GM23338 (cell line): ENCODE measurements around the gene NPTXR.

Experiments
- CREB1 ChIP-seq: fragments of 250-450 bp; sonication (Bioruptor Pico); IDR thresholded peaks from 2 replicates; pipeline ENCODE4 v1.5.0; 2020; ENCODE audit warnings: low read depth, mild to moderate bottlenecking, moderate library complexity
- EZH2 ChIP-seq: fragments of 200-600 bp; sonication (generic); IDR thresholded peaks from one replicate; pipeline ENCODE4 v1.8.0; 2017; ENCODE audit warnings: antibody characterized with exemption, mild to moderate bottlenecking, low read depth; ENCODE audit not compliant: unreplicated experiment
- EZH2phosphoT487 ChIP-seq: fragments of 200-600 bp; sonication (generic); IDR thresholded peaks from one replicate; pipeline ENCODE4 v1.8.1; 2018; ENCODE audit warnings: antibody characterized with exemption; ENCODE audit not compliant: unreplicated experiment
- JUNB ChIP-seq: IDR thresholded peaks from one replicate; pipeline ENCODE4 v1.6.1; 2016; ENCODE audit warnings: antibody characterized with exemption; ENCODE audit not compliant: unreplicated experiment
- NANOG ChIP-seq: IDR thresholded peaks from 2 replicates; pipeline ENCODE4 v1.6.1; 2016; ENCODE audit warnings: antibody characterized with exemption, borderline replicate concordance
- POLR2AphosphoS5 ChIP-seq: IDR thresholded peaks from 2 replicates; pipeline ENCODE4 v1.6.1; 2016; ENCODE audit warnings: antibody characterized with exemption, low read depth
- REST ChIP-seq: IDR thresholded peaks from one replicate; pipeline ENCODE4 v1.6.1; 2018; ENCODE audit warnings: antibody characterized with exemption; ENCODE audit not compliant: unreplicated experiment
- ZNF114 ChIP-seq: fragments of 250-450 bp; sonication (Bioruptor Pico); IDR thresholded peaks from 2 replicates; pipeline ENCODE4 v1.5.0; 2020; ENCODE audit warnings: mild to moderate bottlenecking, moderate library complexity
- ZNF331 ChIP-seq: fragments of 250-450 bp; sonication (Bioruptor Pico); IDR thresholded peaks from 2 replicates; pipeline ENCODE4 v1.5.0; 2020; ENCODE audit warnings: low read depth, mild to moderate bottlenecking, moderate library complexity
- TF ChIP-seq, protein P1 (sequence below), 2 experiments: fragments of 200-600 bp in 1 of 2; sonication (generic) in 1 of 2; conservative IDR thresholded peaks; 2 replicates each; pipeline versions ENCODE4 v1.5.1 to v1.6.1; 2016 to 2017; ENCODE audit warnings: antibody characterized with exemption in 2 of 2, low read depth in 2 of 2, mild to moderate bottlenecking in 2 of 2, moderate library complexity in 1 of 2
- TF ChIP-seq, protein P2 (sequence below): fragments of 250-450 bp; sonication (Bioruptor Pico); IDR thresholded peaks from 2 replicates; pipeline ENCODE4 v1.5.0; 2020; ENCODE audit warnings: mild to moderate bottlenecking, moderate library complexity

DNA sequence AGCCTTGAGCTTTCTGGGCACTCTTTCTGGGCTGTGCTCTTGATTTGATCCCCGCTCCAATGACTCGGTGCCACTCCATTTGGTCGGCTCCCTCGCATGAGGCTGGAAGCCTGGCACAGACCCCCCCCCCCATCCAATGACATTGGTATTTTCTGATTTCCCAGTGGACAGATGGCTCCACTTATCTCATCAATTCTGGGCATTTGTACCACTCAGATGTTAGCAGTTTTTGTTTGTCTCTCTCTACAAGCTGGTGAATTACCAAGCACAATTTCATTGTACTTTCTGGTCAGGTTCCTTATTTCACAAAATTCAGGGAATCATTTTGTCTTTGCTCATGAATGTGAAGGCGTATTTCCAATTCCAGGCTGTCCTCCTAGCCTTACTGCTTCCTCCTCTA, 59.0 kb downstream of the NPTXR start:
- TF ChIP-seq REST, result no peak
- TF ChIP-seq, protein P1, sequence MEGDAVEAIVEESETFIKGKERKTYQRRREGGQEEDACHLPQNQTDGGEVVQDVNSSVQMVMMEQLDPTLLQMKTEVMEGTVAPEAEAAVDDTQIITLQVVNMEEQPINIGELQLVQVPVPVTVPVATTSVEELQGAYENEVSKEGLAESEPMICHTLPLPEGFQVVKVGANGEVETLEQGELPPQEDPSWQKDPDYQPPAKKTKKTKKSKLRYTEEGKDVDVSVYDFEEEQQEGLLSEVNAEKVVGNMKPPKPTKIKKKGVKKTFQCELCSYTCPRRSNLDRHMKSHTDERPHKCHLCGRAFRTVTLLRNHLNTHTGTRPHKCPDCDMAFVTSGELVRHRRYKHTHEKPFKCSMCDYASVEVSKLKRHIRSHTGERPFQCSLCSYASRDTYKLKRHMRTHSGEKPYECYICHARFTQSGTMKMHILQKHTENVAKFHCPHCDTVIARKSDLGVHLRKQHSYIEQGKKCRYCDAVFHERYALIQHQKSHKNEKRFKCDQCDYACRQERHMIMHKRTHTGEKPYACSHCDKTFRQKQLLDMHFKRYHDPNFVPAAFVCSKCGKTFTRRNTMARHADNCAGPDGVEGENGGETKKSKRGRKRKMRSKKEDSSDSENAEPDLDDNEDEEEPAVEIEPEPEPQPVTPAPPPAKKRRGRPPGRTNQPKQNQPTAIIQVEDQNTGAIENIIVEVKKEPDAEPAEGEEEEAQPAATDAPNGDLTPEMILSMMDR (conservative IDR thresholded peaks at IDR 0.05; ENCODE audit: low read depth in 2 of 2), result no peak
- TF ChIP-seq CREB1, result no peak
- TF ChIP-seq POLR2AphosphoS5, result no peak
- no peak for TF ChIP-seq JUNB
- no peak for TF ChIP-seq NANOG
- TF ChIP-seq EZH2phosphoT487, result no peak
- TF ChIP-seq EZH2, result no peak
- no peak for TF ChIP-seq ZNF114 (CRISPR knock-in tag)
- TF ChIP-seq ZNF331, result no peak
- TF ChIP-seq, protein P2, sequence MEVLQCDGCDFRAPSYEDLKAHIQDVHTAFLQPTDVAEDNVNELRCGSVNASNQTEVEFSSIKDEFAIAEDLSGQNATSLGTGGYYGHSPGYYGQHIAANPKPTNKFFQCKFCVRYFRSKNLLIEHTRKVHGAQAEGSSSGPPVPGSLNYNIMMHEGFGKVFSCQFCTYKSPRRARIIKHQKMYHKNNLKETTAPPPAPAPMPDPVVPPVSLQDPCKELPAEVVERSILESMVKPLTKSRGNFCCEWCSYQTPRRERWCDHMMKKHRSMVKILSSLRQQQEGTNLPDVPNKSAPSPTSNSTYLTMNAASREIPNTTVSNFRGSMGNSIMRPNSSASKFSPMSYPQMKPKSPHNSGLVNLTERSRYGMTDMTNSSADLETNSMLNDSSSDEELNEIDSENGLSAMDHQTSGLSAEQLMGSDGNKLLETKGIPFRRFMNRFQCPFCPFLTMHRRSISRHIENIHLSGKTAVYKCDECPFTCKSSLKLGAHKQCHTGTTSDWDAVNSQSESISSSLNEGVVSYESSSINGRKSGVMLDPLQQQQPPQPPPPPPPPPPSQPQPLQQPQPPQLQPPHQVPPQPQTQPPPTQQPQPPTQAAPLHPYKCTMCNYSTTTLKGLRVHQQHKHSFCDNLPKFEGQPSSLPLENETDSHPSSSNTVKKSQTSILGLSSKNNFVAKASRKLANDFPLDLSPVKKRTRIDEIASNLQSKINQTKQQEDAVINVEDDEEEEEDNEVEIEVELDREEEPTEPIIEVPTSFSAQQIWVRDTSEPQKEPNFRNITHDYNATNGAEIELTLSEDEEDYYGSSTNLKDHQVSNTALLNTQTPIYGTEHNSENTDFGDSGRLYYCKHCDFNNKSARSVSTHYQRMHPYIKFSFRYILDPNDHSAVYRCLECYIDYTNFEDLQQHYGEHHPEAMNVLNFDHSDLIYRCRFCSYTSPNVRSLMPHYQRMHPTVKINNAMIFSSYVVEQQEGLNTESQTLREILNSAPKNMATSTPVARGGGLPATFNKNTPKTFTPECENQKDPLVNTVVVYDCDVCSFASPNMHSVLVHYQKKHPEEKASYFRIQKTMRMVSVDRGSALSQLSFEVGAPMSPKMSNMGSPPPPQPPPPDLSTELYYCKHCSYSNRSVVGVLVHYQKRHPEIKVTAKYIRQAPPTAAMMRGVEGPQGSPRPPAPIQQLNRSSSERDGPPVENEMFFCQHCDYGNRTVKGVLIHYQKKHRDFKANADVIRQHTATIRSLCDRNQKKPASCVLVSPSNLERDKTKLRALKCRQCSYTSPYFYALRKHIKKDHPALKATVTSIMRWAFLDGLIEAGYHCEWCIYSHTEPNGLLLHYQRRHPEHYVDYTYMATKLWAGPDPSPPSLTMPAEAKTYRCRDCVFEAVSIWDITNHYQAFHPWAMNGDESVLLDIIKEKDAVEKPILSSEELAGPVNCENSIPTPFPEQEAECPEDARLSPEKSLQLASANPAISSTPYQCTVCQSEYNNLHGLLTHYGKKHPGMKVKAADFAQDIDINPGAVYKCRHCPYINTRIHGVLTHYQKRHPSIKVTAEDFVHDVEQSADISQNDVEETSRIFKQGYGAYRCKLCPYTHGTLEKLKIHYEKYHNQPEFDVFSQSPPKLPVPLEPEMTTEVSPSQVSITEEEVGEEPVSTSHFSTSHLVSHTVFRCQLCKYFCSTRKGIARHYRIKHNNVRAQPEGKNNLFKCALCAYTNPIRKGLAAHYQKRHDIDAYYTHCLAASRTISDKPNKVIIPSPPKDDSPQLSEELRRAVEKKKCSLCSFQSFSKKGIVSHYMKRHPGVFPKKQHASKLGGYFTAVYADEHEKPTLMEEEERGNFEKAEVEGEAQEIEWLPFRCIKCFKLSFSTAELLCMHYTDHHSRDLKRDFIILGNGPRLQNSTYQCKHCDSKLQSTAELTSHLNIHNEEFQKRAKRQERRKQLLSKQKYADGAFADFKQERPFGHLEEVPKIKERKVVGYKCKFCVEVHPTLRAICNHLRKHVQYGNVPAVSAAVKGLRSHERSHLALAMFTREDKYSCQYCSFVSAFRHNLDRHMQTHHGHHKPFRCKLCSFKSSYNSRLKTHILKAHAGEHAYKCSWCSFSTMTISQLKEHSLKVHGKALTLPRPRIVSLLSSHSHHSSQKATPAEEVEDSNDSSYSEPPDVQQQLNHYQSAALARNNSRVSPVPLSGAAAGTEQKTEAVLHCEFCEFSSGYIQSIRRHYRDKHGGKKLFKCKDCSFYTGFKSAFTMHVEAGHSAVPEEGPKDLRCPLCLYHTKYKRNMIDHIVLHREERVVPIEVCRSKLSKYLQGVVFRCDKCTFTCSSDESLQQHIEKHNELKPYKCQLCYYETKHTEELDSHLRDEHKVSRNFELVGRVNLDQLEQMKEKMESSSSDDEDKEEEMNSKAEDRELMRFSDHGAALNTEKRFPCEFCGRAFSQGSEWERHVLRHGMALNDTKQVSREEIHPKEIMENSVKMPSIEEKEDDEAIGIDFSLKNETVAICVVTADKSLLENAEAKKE (CRISPR knock-in tag), result no peak
